GM21526 (cell line): Measurements from ENCODE around the gene GALNS.
"Not testable (repeated sequence)": the region's sequence is repeated elsewhere in the genome, so short reads cannot be mapped to it uniquely, and the experiment has no call there.

ENCODE experiments used
- ATAC-seq: cut with Tn5 transposase; IDR thresholded peaks from one replicate; pipeline ENCODE4 v1.9.1; 2021; ENCODE audit warnings: moderate library complexity; ENCODE audit not compliant: unreplicated experiment, low FRiP score

Gene GALNS

GRCh38 chr16:88774544-88775393 lies 82.0 kb downstream of the GALNS start:
- ATAC-seq = no peak

GRCh38 chr16:88773812-88774291 lies 82.9 kb downstream of the GALNS start:
- no peak for ATAC-seq

GRCh38 chr16:88772871-88773811 lies 83.6 kb downstream of the GALNS start:
- no peak for ATAC-seq

GRCh38 chr16:88771781-88772180 lies 85.0 kb downstream of the GALNS start:
- ATAC-seq = not testable (repeated sequence)

- ATAC-seq = no peak
These were observed 85.4 kb downstream of the GALNS start for GRCh38 chr16:88771294-88771772.

GRCh38 chr16:88770461-88771293 lies 86.1 kb downstream of the GALNS start:
- no peak for ATAC-seq

GRCh38 chr16:88769617-88770460 lies 86.9 kb downstream of the GALNS start:
- no peak for ATAC-seq

GRCh38 chr16:88768071-88768783 lies 88.5 kb downstream of the GALNS start:
- no peak for ATAC-seq

- no peak for ATAC-seq
These were observed 89.1 kb downstream of the GALNS start for GRCh38 chr16:88767546-88768070.

GRCh38 chr16:88766975-88767374 lies 89.8 kb downstream of the GALNS start:
- no peak for ATAC-seq

- ATAC-seq = no peak
These were observed 91.8 kb downstream of the GALNS start for GRCh38 chr16:88764913-88765349.

- no peak for ATAC-seq
These were observed 92.7 kb downstream of the GALNS start for GRCh38 chr16:88764080-88764479.
